ENCODE results near the gene TLE2.

DNA sequence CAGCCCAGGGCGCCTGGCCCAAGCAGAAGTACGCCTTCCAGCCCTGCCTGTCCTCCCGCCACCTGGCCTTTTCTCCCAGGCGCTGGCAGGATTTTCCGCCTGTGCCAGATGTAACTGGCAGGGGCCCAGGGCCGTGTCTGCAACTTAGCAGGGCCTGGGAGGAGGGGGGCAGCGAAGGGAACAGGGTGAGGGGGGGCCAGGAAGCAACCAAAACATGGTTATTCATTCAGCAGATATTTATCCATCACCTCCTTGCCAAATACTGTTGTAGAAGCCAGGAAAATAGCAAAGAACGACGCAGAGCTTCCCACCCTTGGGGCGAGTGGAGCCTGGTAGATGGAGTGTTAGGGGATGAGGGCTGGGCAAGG lies 46.1 kb downstream of the TLE2 start:
- TF ChIP-seq, protein P1, sequence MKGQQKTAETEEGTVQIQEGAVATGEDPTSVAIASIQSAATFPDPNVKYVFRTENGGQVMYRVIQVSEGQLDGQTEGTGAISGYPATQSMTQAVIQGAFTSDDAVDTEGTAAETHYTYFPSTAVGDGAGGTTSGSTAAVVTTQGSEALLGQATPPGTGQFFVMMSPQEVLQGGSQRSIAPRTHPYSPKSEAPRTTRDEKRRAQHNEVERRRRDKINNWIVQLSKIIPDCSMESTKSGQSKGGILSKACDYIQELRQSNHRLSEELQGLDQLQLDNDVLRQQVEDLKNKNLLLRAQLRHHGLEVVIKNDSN (IDR thresholded peaks at IDR 0.05; ENCODE audit: borderline replicate concordance, low read depth): no peak
- TF ChIP-seq CTCF (IDR thresholded peaks at IDR 0.05) (no peak), MAX (IDR thresholded peaks at IDR 0.05; ENCODE audit: low read depth) (peak; percentile 51; the same call in 1 of the 2 replicates), RAD21 (IDR thresholded peaks at IDR 0.05; ENCODE audit: low read length) (no peak; the same call in 1 of the 2 replicates), NRF1 (IDR thresholded peaks at IDR 0.05; ENCODE audit: low read depth, low read length) (no peak), GABPA (IDR thresholded peaks at IDR 0.05; ENCODE audit: low read depth) (no peak)
